NCI-H446 treated with DMSO at 0.1 percent for 48 hours (cell line): ENCODE results near the gene VWA7.

ENCODE experiments used
- DNase-seq: peaks from one replicate; lab custom pipeline; 2025; lab: John Stamatoyannopoulos, UW

The VWA7 gene

GRCh38 chr6:31728767-31729514 lies 48.2 kb downstream of the VWA7 start, which contains the start of gene DDAH2:
Gene DDAH2, minus strand, starts transcription at chr6:31729299. Its CDS starts 138 bp downstream, at chr6:31729161.
- DNase-seq, result no peak

DNA sequence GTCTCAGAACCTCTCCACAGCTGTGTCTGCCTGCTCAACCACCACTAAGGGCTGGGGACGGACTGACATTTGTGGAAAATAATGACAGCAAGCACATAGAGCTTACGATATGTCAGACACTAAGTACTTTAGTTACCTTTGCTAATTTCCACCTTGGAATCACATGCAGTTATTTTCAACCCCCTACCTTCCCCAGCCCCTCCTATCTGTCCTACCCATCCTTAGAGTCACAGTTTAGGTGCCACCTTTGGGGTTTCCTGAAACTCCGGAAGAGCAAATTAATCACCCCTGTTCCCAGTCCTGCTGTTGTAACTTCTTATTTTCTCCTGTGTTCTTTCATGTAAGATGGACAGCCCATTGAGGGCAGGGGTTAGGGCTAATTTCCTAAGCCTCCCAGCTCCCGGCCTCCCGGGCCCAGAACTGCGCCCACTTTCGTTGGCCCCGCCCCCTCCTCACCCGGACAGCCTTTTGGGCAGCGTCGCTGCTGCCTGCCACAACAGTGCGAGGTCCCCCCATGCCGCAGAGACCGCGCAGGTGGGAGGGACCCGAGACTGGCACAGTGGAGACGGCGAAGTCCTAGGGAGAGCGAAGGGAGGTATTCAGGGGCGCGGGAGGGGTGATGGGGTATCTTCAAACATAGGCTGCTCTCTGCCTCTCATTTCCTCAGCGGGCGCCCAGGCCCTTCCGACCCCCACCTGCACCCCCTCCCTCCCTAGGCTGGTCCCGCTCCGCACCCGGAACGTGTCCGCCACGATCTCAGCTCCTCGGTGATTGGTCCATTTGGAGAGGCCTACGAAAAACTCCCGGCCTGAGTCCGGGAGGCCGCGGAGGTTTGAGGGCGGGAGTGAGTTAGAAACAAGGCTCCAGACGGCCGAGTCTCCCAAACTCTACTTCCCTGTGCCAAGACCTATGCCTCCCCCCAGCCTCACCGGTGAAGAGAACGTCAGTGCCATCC lies 49.1 kb downstream of the VWA7 start:
- no peak for DNase-seq

- no peak for DNase-seq
Observed at GRCh38 chr6:31727034-31727716, 50.0 kb downstream of the VWA7 start.

DNA sequence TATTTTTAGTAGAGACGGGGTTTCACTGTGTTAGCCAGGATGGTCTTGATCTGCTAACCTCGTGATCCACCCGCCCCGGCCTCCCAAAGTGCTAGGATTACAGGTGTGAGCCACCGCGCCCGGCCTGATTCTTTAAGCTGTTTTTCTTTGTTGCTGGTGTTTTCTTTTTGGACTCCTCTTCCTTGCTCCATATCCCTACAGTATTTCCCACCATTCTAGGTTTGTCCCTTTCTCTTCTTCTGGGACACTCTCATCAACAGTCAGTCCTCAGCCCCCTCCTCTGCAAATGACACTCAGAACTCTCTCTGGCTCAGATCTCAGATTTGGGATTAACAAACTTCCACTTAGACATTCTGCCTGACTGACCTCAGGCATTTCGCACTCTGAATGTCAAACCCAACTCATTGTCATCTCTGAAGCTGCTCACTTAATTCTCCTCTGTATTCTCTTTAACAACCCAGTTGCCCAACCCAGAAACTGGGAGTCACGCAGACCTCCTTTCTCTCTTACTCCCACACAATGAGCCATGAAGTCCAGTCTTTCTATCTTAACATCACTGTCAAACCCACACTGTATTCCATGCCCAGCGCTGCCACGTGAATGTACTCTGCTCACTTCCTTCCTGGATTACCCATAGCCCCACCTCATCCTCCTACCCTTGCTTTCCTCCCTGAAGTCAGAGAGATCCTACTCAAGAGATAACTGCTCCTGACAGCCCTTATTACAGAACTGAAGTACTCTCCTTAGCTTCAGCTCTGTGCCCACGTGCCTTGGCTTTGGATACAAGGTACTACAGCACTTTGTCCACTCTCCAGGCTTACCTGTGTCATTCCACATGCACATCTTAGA lies 51.4 kb downstream of the VWA7 start:
- no peak for DNase-seq

GRCh38 chr6:31723980-31724691 lies 53.0 kb downstream of the VWA7 start:
- DNase-seq, result no peak

GRCh38 chr6:31723245-31723979 lies 53.7 kb downstream of the VWA7 start, which contains the start of gene MPIG6B:
Gene MPIG6B, plus strand, starts transcription at chr6:31723373. Its CDS starts 11 bp downstream, at chr6:31723384.
- DNase-seq, result no peak

DNA sequence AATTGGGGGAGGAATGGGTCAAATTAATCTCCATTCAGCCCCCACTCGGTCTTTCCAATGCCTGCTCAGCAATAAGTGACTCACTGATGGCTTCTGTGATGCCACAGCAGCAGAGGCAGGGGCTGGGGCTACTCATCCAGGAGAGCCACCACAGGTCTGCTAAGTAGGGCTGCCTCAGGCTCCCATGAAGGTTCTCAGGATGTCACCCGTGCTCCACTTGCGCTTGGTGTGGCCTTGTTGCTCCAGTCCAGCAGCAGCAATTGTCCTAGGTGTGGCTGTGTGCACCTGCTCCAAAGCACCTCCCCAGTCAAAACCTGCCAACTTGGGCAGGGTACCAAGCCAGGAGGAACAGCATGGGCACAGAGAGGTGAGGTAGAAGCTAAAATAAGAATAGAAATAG lies 55.0 kb downstream of the VWA7 start:
- no peak for DNase-seq

DNA sequence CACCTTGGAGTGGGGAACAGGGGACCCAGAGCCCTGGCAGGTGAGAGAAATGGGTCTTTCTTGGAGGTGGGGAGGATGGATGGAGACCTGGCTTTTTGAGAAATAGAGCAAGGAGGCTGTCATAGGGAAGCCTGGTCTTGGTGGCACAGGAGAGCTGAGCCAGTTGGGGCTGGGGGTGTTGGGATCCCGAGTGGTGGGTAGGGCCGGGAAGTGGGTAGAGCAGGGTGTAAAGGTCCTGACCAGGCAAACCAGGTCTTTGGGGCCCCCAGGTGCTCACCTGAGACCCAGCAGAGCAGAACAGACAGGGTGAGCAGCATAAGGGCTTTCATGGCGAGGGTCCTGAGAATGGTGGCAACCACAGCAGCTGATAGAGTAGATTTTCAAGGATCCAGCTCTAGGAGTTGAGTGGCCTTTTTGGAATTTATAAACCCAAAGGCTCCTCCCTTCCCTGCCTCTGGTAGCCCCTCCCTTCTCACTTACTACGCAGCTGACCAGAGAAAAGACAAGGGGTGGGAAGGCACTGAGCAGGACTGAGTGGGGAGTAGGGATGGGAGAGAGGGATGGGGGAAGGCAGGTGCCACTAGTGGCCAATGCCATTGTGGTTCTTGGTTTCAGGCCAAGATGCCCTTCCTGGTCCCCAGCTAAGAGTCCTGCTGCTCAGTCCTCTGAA lies 55.6 kb downstream of the VWA7 start, which contains the start of gene LY6G6C:
Gene LY6G6C (minus strand): TSS at position 396 of the 670 bp plus-strand sequence. CDS start 67 bp downstream, at position 329.
- DNase-seq, result no peak

GRCh38 chr6:31720196-31720770 lies 56.8 kb downstream of the VWA7 start:
- no peak for DNase-seq

DNA sequence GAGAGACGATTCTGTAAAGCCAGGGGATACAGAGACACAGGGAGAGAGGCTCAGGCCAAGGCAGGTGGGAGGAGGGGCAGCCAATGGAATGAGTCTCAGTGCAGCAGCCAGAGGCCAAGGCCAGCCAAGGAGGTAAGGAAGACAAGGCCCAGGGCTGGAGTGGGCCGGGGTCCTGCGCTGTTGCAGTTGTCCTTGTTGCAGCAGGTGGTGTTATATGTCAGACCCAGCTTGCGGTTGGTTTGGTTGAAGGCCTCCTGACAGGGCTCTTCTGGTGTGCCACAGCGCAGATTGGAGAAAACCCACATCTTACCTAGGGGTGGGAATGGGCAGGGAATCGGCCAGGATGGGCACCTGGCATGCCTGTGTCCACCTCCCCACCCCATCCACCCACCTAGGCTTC lies 58.1 kb downstream of the VWA7 start:
- no peak for DNase-seq

DNA sequence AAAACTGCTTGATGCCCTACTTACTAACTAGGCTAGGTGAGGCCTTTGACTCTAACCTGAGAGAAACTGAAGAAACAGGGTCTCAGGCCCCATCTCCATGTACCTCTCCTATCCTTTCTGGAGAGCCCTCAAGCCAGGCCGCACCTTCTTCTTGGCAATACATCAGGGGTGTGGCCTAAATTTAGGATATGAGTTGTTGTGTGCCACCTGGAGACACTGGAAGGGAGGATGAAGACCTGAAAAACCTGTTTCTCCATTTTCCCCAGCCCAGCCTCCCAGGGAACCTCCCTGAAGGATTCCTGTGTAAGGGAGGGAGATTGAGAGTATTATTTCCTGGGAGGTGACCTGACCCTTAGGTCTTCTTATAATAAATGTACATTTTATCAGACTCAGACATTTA lies 58.9 kb downstream of the VWA7 start:
- no peak for DNase-seq

GRCh38 chr6:31717499-31718222 lies 59.5 kb downstream of the VWA7 start:
- no peak for DNase-seq
